D721Med (cell line): ENCODE measurements around the gene SYNE3.

ENCODE experiments used
- DNase-seq: peaks from one replicate; pipeline ENCODE4 v3.0.0; 2011; ENCODE audit warnings: low spot score; ENCODE audit not compliant: insufficient read length
- FAIRE-seq: peaks from 2 replicates; lab custom pipeline; 2011; peaks lifted over from hg19 to GRCh38; lab: Jason Lieb, UNC
- CTCF ChIP-seq: IDR thresholded peaks from 2 replicates; pipeline ENCODE4 v1.5.1; 2012; ENCODE audit warnings: mild to moderate bottlenecking, control low read depth; ENCODE audit not compliant: insufficient read depth; ENCODE audit errors: missing control alignments

The SYNE3 gene

GRCh38 chr14:95529216-95529615 is 12.8 kb upstream of the SYNE3 start:
- FAIRE-seq (no peak), DNase-seq (no peak)
- TF ChIP-seq CTCF, result no peak

GRCh38 chr14:95527387-95528002 is 11.0 kb upstream of the SYNE3 start:
- DNase-seq (no peak), FAIRE-seq (no peak)
- TF ChIP-seq CTCF, result peak; percentile 57

- TF ChIP-seq CTCF, result no peak
- DNase-seq, result no peak
- FAIRE-seq, result no peak
Measured at GRCh38 chr14:95526483-95527386, 10.3 kb upstream of the SYNE3 start.

GRCh38 chr14:95525999-95526398 is 9.5 kb upstream of the SYNE3 start:
- no peak for TF ChIP-seq CTCF
- no peak for FAIRE-seq
- no peak for DNase-seq

- no peak for DNase-seq
- no peak for FAIRE-seq
- TF ChIP-seq CTCF, result no peak
Measured at GRCh38 chr14:95524706-95525512, 8.5 kb upstream of the SYNE3 start.

GRCh38 chr14:95523815-95524448 is 7.5 kb upstream of the SYNE3 start:
- no peak for TF ChIP-seq CTCF
- FAIRE-seq, result no peak
- DNase-seq, result no peak
